NCI-H146 treated with DMSO at 0.1 percent for 48 hours (cell line): Measurements from ENCODE around the gene ABCG8.

ENCODE experiments used
- DNase-seq: peaks from one replicate; lab custom pipeline; 2025; ENCODE audit not compliant: unreplicated experiment; lab: John Stamatoyannopoulos, UW

The ABCG8 gene

GRCh38 chr2:43838560-43839267, at the start of gene ABCG8, which contains the start of gene ABCG5:
Gene ABCG8, plus strand, starts transcription at chr2:43838971. Its CDS starts 83 bp downstream, at chr2:43839054.
Gene ABCG5, minus strand, starts transcription at chr2:43838839. Its CDS starts 160 bp downstream, at chr2:43838679.
- no peak for DNase-seq

GRCh38 chr2:43790147-43790546, 48.6 kb upstream of the ABCG8 start:
- DNase-seq = no peak

- DNase-seq = no peak
Measured at GRCh38 chr2:43791035-43791765, 47.6 kb upstream of the ABCG8 start.

- no peak for DNase-seq
Measured at GRCh38 chr2:43792653-43793052, 46.1 kb upstream of the ABCG8 start.

- DNase-seq = no peak
Measured at GRCh38 chr2:43794956-43795355, 43.8 kb upstream of the ABCG8 start.

GRCh38 chr2:43796206-43796605, 42.6 kb upstream of the ABCG8 start:
- no peak for DNase-seq

- no peak for DNase-seq
Measured at GRCh38 chr2:43798300-43798699, 40.5 kb upstream of the ABCG8 start.

GRCh38 chr2:43800894-43801293, 37.9 kb upstream of the ABCG8 start:
- no peak for DNase-seq

- no peak for DNase-seq
Measured at GRCh38 chr2:43802135-43802534, 36.6 kb upstream of the ABCG8 start.

- no peak for DNase-seq
Measured at GRCh38 chr2:43803113-43803512, 35.7 kb upstream of the ABCG8 start.

GRCh38 chr2:43806719-43807031, 32.1 kb upstream of the ABCG8 start:
- DNase-seq = no peak

GRCh38 chr2:43810452-43810851, 28.3 kb upstream of the ABCG8 start:
- DNase-seq = no peak

GRCh38 chr2:43810888-43811287, 27.9 kb upstream of the ABCG8 start:
- no peak for DNase-seq

- DNase-seq = no peak
Measured at GRCh38 chr2:43812006-43812405, 26.8 kb upstream of the ABCG8 start.

- no peak for DNase-seq
Measured at GRCh38 chr2:43812947-43813346, 25.8 kb upstream of the ABCG8 start.

GRCh38 chr2:43814711-43815110, 24.1 kb upstream of the ABCG8 start:
- no peak for DNase-seq

- DNase-seq = no peak
Measured at GRCh38 chr2:43818761-43819160, 20.0 kb upstream of the ABCG8 start.

GRCh38 chr2:43819491-43820163, 19.1 kb upstream of the ABCG8 start:
- no peak for DNase-seq

GRCh38 chr2:43822839-43823238, 15.9 kb upstream of the ABCG8 start:
- DNase-seq = no peak

GRCh38 chr2:43823751-43824150, 15.0 kb upstream of the ABCG8 start:
- DNase-seq = no peak

GRCh38 chr2:43824512-43824911, 14.3 kb upstream of the ABCG8 start:
- no peak for DNase-seq

GRCh38 chr2:43824951-43825493, 13.7 kb upstream of the ABCG8 start:
- DNase-seq = no peak
